HL-60 (cell line): Measurements from ENCODE around the gene ZNF500.

Experiments used
- DNase-seq, 2 experiments: peaks; one replicate each; pipeline ENCODE4 v3.0.0-alpha.2; 2010 to 2020; ENCODE audit warnings: low read depth in 1 of 2, low spot score in 1 of 2
- H3K27ac ChIP-seq: fragments of 250-450 bp; sonication (Bioruptor Pico); replicated peaks from 2 replicates; pipeline ENCODE4 v1.5.1; 2020; ENCODE audit warnings: mild to moderate bottlenecking, moderate library complexity
- H3K27me3 ChIP-seq: fragments of 250-450 bp; sonication (Bioruptor Pico); 2 replicates; pipeline ENCODE4 v1.5.1; 2021; ENCODE audit warnings: mild to moderate bottlenecking, moderate library complexity; ENCODE audit not compliant: insufficient read depth, poor library complexity, severe bottlenecking
- H3K4me3 ChIP-seq: replicated peaks from 2 replicates; pipeline ENCODE4 v1.5.1; 2011; ENCODE audit warnings: mild to moderate bottlenecking, control low read depth, low read length; ENCODE audit not compliant: insufficient read depth
- GABPA ChIP-seq: IDR thresholded peaks from 2 replicates; pipeline ENCODE4 v1.6.1; 2012; ENCODE audit warnings: low read depth
- POLR2AphosphoS5 ChIP-seq: IDR thresholded peaks from 2 replicates; pipeline ENCODE4 v1.6.1; 2012; ENCODE audit warnings: low read depth
- REST ChIP-seq: IDR thresholded peaks from 2 replicates; pipeline ENCODE4 v1.6.1; 2012; ENCODE audit warnings: low read depth; ENCODE audit not compliant: insufficient replicate concordance
- SPI1 ChIP-seq: IDR thresholded peaks from 2 replicates; pipeline ENCODE4 v1.6.1; 2012; ENCODE audit warnings: low read depth, mild to moderate bottlenecking, borderline replicate concordance
- TF ChIP-seq, protein P1 (sequence below): IDR thresholded peaks from one replicate; pipeline ENCODE4 v1.5.1; 2011; ENCODE audit warnings: low read length, control low read depth, inconsistent platforms; ENCODE audit not compliant: insufficient read depth

ZNF500 gene

GRCh38 chr16:4772351-4772750 lies 5.4 kb upstream of the ZNF500 start:
- DNase-seq: no peak
- TF ChIP-seq POLR2AphosphoS5: no peak
- no peak for TF ChIP-seq GABPA
- TF ChIP-seq, protein P1, sequence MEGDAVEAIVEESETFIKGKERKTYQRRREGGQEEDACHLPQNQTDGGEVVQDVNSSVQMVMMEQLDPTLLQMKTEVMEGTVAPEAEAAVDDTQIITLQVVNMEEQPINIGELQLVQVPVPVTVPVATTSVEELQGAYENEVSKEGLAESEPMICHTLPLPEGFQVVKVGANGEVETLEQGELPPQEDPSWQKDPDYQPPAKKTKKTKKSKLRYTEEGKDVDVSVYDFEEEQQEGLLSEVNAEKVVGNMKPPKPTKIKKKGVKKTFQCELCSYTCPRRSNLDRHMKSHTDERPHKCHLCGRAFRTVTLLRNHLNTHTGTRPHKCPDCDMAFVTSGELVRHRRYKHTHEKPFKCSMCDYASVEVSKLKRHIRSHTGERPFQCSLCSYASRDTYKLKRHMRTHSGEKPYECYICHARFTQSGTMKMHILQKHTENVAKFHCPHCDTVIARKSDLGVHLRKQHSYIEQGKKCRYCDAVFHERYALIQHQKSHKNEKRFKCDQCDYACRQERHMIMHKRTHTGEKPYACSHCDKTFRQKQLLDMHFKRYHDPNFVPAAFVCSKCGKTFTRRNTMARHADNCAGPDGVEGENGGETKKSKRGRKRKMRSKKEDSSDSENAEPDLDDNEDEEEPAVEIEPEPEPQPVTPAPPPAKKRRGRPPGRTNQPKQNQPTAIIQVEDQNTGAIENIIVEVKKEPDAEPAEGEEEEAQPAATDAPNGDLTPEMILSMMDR: no peak
- no peak for TF ChIP-seq REST
- no peak for TF ChIP-seq SPI1
- no peak overlapping the region for H3K27ac ChIP-seq
- H3K4me3 ChIP-seq: no peak overlapping the region
- H3K27me3 ChIP-seq: no peaks in the 10 kb centered on the region

DNA sequence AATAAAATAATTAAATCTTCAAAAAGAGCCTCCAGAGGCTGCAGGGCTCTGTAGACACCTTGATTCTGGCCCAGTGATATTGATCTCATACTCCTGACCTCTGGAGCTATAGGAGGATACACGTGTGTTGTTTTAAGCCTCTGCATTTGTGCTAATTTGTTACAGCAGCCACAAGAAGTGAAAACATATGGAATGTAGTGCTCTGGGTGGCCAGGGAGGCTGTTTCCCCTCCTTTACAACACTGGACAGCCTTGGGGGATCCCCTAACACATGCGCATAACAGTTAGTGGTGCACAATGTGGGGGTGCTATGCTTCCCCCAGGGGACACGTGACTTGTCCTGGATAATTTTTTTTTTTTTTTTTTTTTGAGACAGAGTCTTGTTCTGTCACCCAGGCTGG lies 4.7 kb upstream of the ZNF500 start:
- TF ChIP-seq SPI1: no peak
- TF ChIP-seq REST: no peak
- TF ChIP-seq GABPA: no peak
- TF ChIP-seq POLR2AphosphoS5: no peak
- TF ChIP-seq, protein P1: no peak
- H3K4me3 ChIP-seq: no peak overlapping the region
- H3K27ac ChIP-seq: no peak overlapping the region
- no peak for DNase-seq
- no peaks in the 10 kb centered on the region for H3K27me3 ChIP-seq

DNA sequence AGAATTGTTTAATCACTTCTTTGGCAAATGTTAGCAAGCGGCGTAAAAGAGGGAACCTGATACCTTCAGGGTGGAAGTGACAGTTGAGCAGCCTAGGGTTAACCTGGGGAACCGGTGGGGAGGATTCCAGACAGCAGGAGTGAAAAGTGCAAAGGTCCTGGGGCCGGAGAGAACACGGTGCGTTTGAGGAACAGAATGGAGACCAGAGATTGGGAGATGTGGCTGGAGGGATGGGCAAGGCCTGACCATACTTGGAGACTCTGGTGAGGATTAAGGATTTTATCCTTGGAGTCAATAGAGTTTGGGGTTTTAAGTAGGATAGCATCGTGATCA lies 2.3 kb upstream of the ZNF500 start:
- H3K27me3 ChIP-seq: no peaks in the 10 kb centered on the region
- H3K4me3 ChIP-seq: no peak overlapping the region
- DNase-seq: no peak
- TF ChIP-seq POLR2AphosphoS5: no peak
- no peak for TF ChIP-seq REST
- TF ChIP-seq GABPA: no peak
- TF ChIP-seq SPI1: no peak
- TF ChIP-seq, protein P1: no peak
- H3K27ac ChIP-seq: peak overlapping the region; percentile 62
